CD4-positive, alpha-beta T cell treated with Interleukin-2 at 100 ng/mL for 4 hours (primary cell): ENCODE measurements around the gene MAX.

Experiments used
- DNase-seq: peaks from one replicate; pipeline ENCODE4 v3.0.0-alpha.2; 2020; ENCODE audit warnings: low spot score

Gene MAX

GRCh38 chr14:65073605-65074201, 28.6 kb downstream of the MAX start:
- no peak for DNase-seq

DNA sequence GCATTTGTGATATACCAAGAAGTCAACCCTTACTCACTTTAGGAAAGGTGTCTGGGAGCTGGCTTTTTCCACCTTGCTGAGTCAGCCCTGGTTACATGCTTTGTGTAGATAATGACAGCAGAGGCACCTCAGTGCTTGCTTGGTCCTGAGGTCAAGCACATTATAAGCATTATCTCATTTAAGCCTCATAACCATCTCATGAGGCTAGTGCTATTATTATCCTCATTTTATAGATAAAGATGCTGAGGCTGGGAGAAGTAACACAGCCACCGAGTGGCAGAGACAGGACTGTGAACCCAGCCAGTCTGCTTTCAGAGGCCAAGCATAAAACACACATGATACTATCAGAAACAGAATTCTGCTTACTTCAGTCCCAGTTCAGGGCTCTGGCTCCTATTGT, 29.4 kb downstream of the MAX start:
- no peak for DNase-seq

DNA sequence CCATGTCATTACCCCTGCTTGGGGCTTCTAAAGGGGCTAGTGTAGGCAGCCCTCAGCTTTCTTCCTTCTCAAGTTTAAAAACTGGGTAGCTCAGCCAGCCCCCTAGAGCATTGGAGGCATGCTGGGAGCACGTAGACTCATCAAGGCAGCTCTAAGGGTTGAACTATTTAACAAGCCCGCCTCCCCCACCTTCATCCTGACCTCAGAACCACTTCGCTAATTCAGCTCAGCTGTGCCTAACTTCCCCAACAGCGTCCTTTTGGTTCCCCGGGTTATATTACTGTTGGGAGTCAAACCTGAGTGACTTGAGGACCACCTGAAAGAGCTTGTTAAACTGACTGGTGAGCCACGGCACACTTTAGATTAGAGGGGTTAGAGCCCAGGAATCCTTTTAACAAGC, 30.1 kb downstream of the MAX start:
- no peak for DNase-seq

- no peak for DNase-seq
These were observed 30.8 kb downstream of the MAX start for GRCh38 chr14:65071544-65071943.

- no peak for DNase-seq
These were observed 31.8 kb downstream of the MAX start for GRCh38 chr14:65070471-65070976.

- DNase-seq = no peak
These were observed 32.4 kb downstream of the MAX start for GRCh38 chr14:65069874-65070413.

GRCh38 chr14:65065719-65066118, 36.6 kb downstream of the MAX start:
- no peak for DNase-seq

- DNase-seq = no peak
These were observed 39.9 kb downstream of the MAX start for GRCh38 chr14:65062096-65063075.

DNA sequence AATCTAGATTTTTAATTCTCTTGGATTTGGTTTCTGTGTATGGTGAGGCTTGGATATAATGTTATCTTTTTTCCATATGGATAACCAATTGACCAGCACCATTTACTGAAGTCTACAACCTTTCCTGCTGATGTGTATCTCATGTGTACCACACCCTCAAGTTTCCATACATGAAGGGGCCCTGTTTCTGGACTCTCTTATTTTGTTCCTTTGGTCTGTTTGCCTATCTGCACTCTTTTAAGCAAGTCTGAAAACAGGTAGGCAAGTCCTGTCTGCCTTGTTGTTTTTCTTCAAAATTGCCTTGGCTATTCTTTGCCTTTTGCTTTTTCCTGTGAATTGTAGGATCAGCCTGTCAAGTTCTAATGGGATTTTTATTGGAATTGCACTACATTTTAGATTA, 44.6 kb downstream of the MAX start:
- no peak for DNase-seq

GRCh38 chr14:65054471-65055085, 47.7 kb downstream of the MAX start:
- DNase-seq = no peak

- DNase-seq = no peak
These were observed 48.9 kb downstream of the MAX start for GRCh38 chr14:65053466-65053865.

- DNase-seq = no peak
These were observed 49.5 kb downstream of the MAX start for GRCh38 chr14:65052832-65053231.

GRCh38 chr14:65045709-65046108, 56.6 kb downstream of the MAX start:
- DNase-seq = no peak

DNA sequence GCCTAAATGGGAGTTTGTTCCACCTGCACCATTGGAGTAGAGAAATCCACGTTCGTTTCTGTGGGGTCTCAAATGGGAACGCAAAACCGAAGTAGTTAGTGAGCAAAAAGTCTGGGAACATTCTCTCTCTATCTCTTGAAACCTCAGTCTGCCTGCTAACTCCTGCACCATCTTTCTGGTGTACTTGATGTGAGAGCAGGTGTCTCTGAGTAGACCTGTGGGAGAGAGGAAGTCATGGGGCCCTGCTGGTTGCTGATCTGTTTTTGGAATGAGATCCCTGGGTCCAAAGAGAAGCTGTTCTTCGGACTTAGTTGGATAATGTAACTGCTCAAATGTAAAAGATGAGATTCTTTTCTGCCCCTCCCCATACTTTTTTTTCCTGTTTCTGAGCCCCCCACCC, 57.3 kb downstream of the MAX start:
- DNase-seq = no peak

- DNase-seq = no peak
These were observed 57.7 kb downstream of the MAX start for GRCh38 chr14:65044596-65044959.

GRCh38 chr14:65043893-65044595, 58.3 kb downstream of the MAX start:
- DNase-seq = no peak

GRCh38 chr14:65042731-65043372, 59.5 kb downstream of the MAX start:
- no peak for DNase-seq

DNA sequence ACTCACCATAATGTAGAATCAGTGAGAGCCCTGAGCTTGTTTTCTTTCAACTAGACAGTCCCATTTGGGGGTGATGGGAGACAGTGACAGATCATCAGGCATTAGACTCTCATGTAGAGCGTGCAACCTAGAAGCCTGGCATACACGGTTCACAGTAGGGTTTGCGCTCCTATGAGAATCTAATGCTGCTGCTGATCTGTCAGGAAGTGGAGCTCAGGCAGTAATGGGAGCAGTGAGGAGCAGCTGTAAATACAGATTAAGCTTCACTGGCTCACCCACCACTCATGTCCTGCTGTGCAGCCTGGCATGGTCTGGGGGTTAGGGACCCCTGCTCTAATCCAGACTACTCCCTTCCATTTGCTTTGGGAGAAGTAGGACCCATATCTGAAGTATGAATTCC, 60.0 kb downstream of the MAX start:
- DNase-seq = no peak

GRCh38 chr14:65041434-65041915, 60.8 kb downstream of the MAX start:
- no peak for DNase-seq

GRCh38 chr14:65040666-65041433, 61.5 kb downstream of the MAX start:
- no peak for DNase-seq

DNA sequence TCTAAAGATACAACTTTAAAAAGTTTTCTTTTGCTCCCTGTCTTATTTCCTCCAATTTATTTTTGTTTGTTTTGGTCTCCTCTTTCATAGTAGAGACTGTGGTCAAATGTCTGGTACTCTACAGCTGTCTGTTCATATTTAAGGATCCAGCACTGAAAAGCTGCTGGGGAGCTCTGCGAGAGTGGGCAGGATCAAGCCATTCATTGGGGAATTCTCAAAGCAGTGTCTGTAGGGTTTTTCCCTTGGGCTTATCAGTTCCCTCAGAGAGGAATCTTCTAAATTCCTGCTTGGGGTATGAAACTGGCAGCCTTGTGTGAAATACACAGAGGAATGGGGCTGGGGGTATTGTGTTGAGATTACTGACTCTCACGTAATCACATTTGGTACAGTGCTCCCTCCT, 63.4 kb downstream of the MAX start:
- no peak for DNase-seq
